PC-9 (cell line): Measurements from ENCODE around the gene TBC1D22A. TPM values are rescaled to one million over a fixed set of nuclear protein-coding genes. Genes with fewer than 3 reads are reported as not detected.

Experiments used
- BruUV-seq: library from RNA; stranded (reverse); fragments of 400-500 nt; replicated peaks from 2 replicates; lab custom pipeline; 2021; lab: Mats Ljungman, UMichigan
- CTCF ChIA-PET: fragments of 300-600 bp; sonication (Branson Sonifier 250); formaldehyde crosslinking; loops from one replicate; lab custom pipeline; 2022; ENCODE audit warnings: antibody characterized with exemption; lab: Charles Lee
- POLR2A ChIA-PET: fragments of 300-600 bp; sonication (Branson Sonifier 250); formaldehyde crosslinking; loops from one replicate; lab custom pipeline; 2022; ENCODE audit warnings: antibody characterized with exemption; ENCODE audit not compliant: unreplicated experiment; lab: Charles Lee
- DNase-seq, 2 experiments: peaks; one replicate each; pipeline versions ENCODE4 v3.0.0 to v3.0.0-alpha.2; 2015 to 2022; ENCODE audit warnings: mixed read lengths in 1 of 2
- H2AFZ ChIP-seq: fragments of 200-600 bp; sonication (generic); 2 replicates; pipeline ENCODE4 v1.8.1; 2017; ENCODE audit warnings: antibody characterized with exemption
- H3F3A ChIP-seq: fragments of 200-600 bp; sonication (generic); 2 replicates; pipeline ENCODE4 v1.8.1; 2017; ENCODE audit warnings: antibody characterized with exemption, mild to moderate bottlenecking, low read depth; ENCODE audit not compliant: insufficient read depth
- H3K27ac ChIP-seq: fragments of 200-600 bp; sonication (generic); 2 replicates; pipeline ENCODE4 v1.6.1; 2016; ENCODE audit warnings: mixed run types
- H3K27me3 ChIP-seq: fragments of 200-600 bp; sonication (generic); 2 replicates; pipeline ENCODE4 v1.6.1; 2016; ENCODE audit warnings: low read depth, mixed run types; ENCODE audit not compliant: insufficient read depth
- H3K36me3 ChIP-seq: fragments of 200-600 bp; sonication (generic); 2 replicates; pipeline ENCODE4 v1.6.1; 2016; ENCODE audit warnings: low read depth, mixed run types
- H3K4me1 ChIP-seq: fragments of 200-600 bp; sonication (generic); replicated peaks from 2 replicates; pipeline ENCODE4 v1.6.1; 2016; ENCODE audit warnings: mixed run types; ENCODE audit not compliant: insufficient read depth
- H3K4me2 ChIP-seq: fragments of 200-600 bp; sonication (generic); 2 replicates; pipeline ENCODE4 v1.6.1; 2017; ENCODE audit warnings: mixed run types
- H3K4me3 ChIP-seq: fragments of 200-600 bp; sonication (generic); 2 replicates; pipeline ENCODE4 v1.6.1; 2016; ENCODE audit warnings: mixed run types
- H3K79me2 ChIP-seq: fragments of 200-600 bp; sonication (generic); 2 replicates; pipeline ENCODE4 v1.6.1; 2017; ENCODE audit warnings: low read depth, mixed run types
- H3K9me2 ChIP-seq: fragments of 200-600 bp; sonication (generic); 2 replicates; pipeline ENCODE4 v1.8.1; 2017; ENCODE audit warnings: mild to moderate bottlenecking; ENCODE audit not compliant: insufficient read depth
- H3K9me3 ChIP-seq: fragments of 200-600 bp; sonication (generic); 2 replicates; pipeline ENCODE4 v1.8.1; 2016; ENCODE audit warnings: low read depth; ENCODE audit not compliant: insufficient read depth
- H4K20me1 ChIP-seq: fragments of 200-600 bp; sonication (generic); 2 replicates; pipeline ENCODE4 v1.8.1; 2017; ENCODE audit not compliant: insufficient read depth
- EZH2 ChIP-seq: fragments of 200-600 bp; sonication (generic); IDR thresholded peaks from 2 replicates; pipeline ENCODE4 v1.8.0; 2017; ENCODE audit warnings: antibody characterized with exemption, low read depth
- intact Hi-C: fragments of 100-400 bp; cut with micrococcal nuclease; formaldehyde crosslinking; loops from one replicate; pipeline ENCODE4 v1.10.0; 2022; ENCODE audit not compliant: unreplicated experiment
- total RNA-seq: library from RNA; stranded (reverse); gene quantifications from 2 replicates; pipeline ENCODE4 v1.2.3, GENCODE V29; 2021
- TF ChIP-seq, protein P1 (sequence below): fragments of 200-600 bp; sonication (generic); conservative IDR thresholded peaks from 2 replicates; pipeline ENCODE4 v1.6.1; 2017; ENCODE audit warnings: mixed run types, antibody characterized with exemption, mild to moderate bottlenecking, moderate library complexity

Gene TBC1D22A
- total RNA-seq, 1 experiment from 2014 or later, result 40.3 TPM

DNA sequence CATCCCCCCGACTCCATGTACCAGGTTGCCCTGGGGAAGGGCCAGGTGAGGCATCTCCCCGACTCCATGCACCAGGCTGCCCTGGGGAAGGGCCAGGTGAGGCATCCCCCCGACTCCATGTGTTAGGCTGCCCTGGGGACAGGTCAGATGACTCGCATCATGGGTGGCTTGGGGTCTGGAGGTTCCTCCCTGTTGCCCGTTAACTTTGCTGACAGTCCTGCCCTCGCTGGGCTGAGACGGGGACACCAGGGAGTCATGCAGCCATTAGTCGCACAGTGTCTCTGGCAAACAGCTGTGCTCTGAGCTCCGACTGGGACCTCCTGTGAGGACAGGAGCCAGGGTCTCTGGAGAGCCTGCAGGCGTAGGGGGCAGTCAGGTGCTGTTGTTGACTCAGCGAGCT, 336.1 kb downstream of the TBC1D22A start:
- intact Hi-C loops, result no loop called here
- 0 out of 2 replicates have a peak, but pooled peaks cover 9% of the 10 kb centered on the region for H3K4me1 ChIP-seq
- H3K36me3 ChIP-seq, result no peaks in the 10 kb centered on the region
- no peak overlapping the region for H3K4me3 ChIP-seq
- TF ChIP-seq, protein P1, sequence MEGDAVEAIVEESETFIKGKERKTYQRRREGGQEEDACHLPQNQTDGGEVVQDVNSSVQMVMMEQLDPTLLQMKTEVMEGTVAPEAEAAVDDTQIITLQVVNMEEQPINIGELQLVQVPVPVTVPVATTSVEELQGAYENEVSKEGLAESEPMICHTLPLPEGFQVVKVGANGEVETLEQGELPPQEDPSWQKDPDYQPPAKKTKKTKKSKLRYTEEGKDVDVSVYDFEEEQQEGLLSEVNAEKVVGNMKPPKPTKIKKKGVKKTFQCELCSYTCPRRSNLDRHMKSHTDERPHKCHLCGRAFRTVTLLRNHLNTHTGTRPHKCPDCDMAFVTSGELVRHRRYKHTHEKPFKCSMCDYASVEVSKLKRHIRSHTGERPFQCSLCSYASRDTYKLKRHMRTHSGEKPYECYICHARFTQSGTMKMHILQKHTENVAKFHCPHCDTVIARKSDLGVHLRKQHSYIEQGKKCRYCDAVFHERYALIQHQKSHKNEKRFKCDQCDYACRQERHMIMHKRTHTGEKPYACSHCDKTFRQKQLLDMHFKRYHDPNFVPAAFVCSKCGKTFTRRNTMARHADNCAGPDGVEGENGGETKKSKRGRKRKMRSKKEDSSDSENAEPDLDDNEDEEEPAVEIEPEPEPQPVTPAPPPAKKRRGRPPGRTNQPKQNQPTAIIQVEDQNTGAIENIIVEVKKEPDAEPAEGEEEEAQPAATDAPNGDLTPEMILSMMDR, result no peak
- no peak for TF ChIP-seq EZH2
- no peaks in the 10 kb centered on the region for H3K79me2 ChIP-seq
- no peak overlapping the region for H3K27ac ChIP-seq
- DNase-seq, result no peak
- H3K4me2 ChIP-seq, result no peak overlapping the region
- H3K9me2 ChIP-seq, result no peaks in the 10 kb centered on the region
- H4K20me1 ChIP-seq, result peaks cover 5% of the 10 kb centered on the region; the same call in 1 of the 2 replicates
- ChIA-PET POLR2A (interaction anchor here (0.6 kb wide), 1 partner anchor 35 kb away, joined by 4 read pairs; no protein-coding TSS in a partner anchor), CTCF (no interaction called here)
- H3F3A ChIP-seq, result no peaks in the 10 kb centered on the region
- no peak overlapping the region for H2AFZ ChIP-seq
- no TSS peak for BruUV-seq
- H3K27me3 ChIP-seq, result no peaks in the 10 kb centered on the region
- no peaks in the 10 kb centered on the region for H3K9me3 ChIP-seq

DNA sequence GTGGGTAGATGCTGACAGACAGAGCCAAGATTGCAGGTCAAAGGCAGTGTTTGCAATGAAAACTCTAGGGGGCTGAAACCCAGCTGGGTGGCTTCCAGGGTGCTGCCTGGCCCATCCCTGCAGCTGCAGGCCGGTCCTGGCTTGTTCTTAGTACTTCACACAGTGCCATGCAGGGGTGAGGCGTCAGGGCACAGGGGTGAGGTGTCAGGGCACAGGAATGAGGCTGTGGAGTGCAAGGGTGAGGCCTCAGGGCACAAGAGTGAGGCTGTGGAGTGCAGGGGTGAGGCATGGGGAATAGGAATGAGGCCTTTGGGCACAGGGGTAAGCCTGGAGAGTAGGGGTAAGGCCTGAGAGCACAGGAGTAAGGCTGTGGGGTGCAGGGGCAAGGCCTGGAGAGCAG, 337.6 kb downstream of the TBC1D22A start:
- Histone ChIP-seq H3K4me1 (0 out of 2 replicates have a peak, but pooled peaks cover 9% of the 10 kb centered on the region), H3K36me3 (no peaks in the 10 kb centered on the region), H3K27ac (no peak overlapping the region), H3K4me2 (no peak overlapping the region), H3K79me2 (no peaks in the 10 kb centered on the region), H3K27me3 (no peaks in the 10 kb centered on the region), H3K4me3 (no peak overlapping the region), H3K9me2 (no peaks in the 10 kb centered on the region), H4K20me1 (0 out of 2 replicates have a peak, but pooled peaks cover 5% of the 10 kb centered on the region), H3K9me3 (no peaks in the 10 kb centered on the region), H3F3A (no peaks in the 10 kb centered on the region), H2AFZ (no peak overlapping the region)
- intact Hi-C loops, result no loop called here
- no TSS peak for BruUV-seq
- ChIA-PET CTCF (no interaction called here), POLR2A (no interaction called here)
- TF ChIP-seq, protein P1, result no peak
- TF ChIP-seq EZH2, result no peak
- no peak for DNase-seq

DNA sequence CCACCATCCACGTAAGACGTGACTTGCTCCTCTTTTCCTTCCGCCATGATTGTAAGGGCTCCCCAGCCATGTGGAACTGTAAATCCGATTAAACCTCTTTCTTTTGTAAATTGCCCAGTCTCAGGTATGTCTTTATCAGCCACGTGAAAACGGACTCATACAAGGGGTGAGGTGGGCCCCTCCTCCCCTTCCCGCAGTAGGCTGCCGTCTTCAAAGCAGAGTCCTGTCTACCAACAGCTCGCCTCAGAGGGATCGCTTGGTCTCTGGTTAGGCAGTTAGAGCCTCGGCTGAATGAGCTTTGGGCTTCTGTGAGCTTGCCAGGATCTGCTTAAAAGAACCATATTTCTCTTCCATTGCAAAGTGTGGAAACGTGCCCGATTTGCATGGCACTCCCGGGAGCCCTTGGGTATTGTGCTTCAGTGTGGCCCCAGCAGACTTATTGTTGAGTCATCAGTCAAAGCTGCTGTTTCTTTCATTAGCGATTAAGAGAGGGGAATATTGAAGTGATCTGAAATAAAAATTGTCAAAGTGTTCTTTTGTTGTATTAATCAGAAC, 338.3 kb downstream of the TBC1D22A start:
- ChIA-PET POLR2A (no interaction called here), CTCF (no interaction called here)
- H2AFZ ChIP-seq, result no peak overlapping the region
- H3K4me3 ChIP-seq, result no peak overlapping the region
- BruUV-seq, result no TSS peak
- no peak overlapping the region for H3K4me2 ChIP-seq
- H3K4me1 ChIP-seq, result 0 out of 2 replicates have a peak, but pooled peaks cover 9% of the 10 kb centered on the region
- intact Hi-C loops, result no loop called here
- H4K20me1 ChIP-seq, result 0 out of 2 replicates have a peak, but pooled peaks cover 5% of the 10 kb centered on the region
- DNase-seq, result no peak
- H3K27me3 ChIP-seq, result no peaks in the 10 kb centered on the region
- H3K9me2 ChIP-seq, result no peaks in the 10 kb centered on the region
- no peaks in the 10 kb centered on the region for H3F3A ChIP-seq
- H3K27ac ChIP-seq, result no peak overlapping the region
- TF ChIP-seq, protein P1, result no peak
- no peak for TF ChIP-seq EZH2
- H3K36me3 ChIP-seq, result no peaks in the 10 kb centered on the region
- H3K79me2 ChIP-seq, result no peaks in the 10 kb centered on the region
- no peaks in the 10 kb centered on the region for H3K9me3 ChIP-seq
